Memory B cell (primary cell): ENCODE results near the gene POLR1B.
"Not testable (repeated sequence)": the region's sequence is repeated elsewhere in the genome, so short reads cannot be mapped to it uniquely, and the experiment has no call there.

Experiments
- ATAC-seq: fragments of 150-1000 bp; cut with Tn5 transposase; 2 replicates; pipeline ENCODE4 v1.10.0; 2021; ENCODE audit warnings: low read depth, mild to moderate bottlenecking, moderate library complexity
- DNase-seq, 2 donors: peaks; one replicate each; pipeline ENCODE4 v3.0.0; 2022; ENCODE audit warnings: low spot score in 2 of 2
- H3K27ac Mint-ChIP-seq: one replicate; pipeline ENCODE4 v1.8.0; 2022; ENCODE audit warnings: mild to moderate bottlenecking, moderate library complexity, mixed read lengths
- H3K27me3 Mint-ChIP-seq: one replicate; pipeline ENCODE4 v1.8.0; 2022; ENCODE audit warnings: mixed read lengths
- H3K36me3 Mint-ChIP-seq: one replicate; pipeline ENCODE4 v1.8.0; 2022; ENCODE audit warnings: mild to moderate bottlenecking, mixed read lengths
- H3K4me1 Mint-ChIP-seq: one replicate; pipeline ENCODE4 v1.8.0; 2022; ENCODE audit warnings: mixed read lengths
- H3K4me3 Mint-ChIP-seq: one replicate; pipeline ENCODE4 v1.8.0; 2022; ENCODE audit warnings: mild to moderate bottlenecking, moderate library complexity, mixed read lengths
- H3K9me3 Mint-ChIP-seq: one replicate; pipeline ENCODE4 v1.8.0; 2022; ENCODE audit warnings: mixed read lengths

Gene POLR1B

DNA sequence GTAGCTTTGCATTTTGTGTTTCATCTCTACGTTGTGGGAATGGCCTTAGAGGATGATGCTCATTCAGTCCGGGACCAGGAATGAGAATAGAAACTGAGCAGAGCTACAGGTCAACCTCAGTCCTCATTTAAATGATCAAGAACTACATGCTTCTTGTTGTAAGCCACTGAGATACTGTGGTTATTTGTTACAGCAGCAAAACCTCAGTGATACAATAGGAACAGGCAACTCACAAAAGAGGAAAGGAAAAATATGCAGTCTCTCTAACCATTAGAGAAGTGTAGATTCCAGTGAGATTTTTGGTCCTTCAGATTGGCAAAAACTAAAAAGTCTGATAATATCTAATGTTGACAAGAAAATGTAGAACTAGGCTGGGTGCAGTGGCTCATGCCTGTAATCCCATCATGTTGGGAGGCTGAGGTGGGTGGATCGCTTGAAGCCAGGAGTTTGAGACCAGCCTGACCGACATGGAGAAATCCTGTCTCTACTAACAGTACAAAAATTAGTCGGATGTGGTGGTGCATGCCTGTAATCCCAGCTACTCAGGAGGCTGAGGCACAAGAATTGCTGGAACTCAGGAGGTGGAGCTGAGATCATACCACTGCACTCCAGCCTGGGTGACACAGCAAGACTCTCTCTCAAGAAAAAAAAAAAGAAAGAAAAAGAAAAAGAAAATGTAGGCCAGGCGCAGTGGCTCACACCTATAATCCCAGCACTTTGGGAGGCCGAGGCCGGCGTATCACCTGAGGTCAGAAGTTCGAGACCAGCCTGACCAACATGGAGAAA is 55.5 kb downstream of the POLR1B start:
- Mint-ChIP-seq H3K27ac (no peak overlapping the region), H3K4me3 (no peak overlapping the region), H3K9me3 (no peaks in the 10 kb centered on the region), H3K27me3 (no peaks in the 10 kb centered on the region), H3K4me1 (peaks cover 4% of the 10 kb centered on the region), H3K36me3 (peaks cover 4% of the 10 kb centered on the region)
- ATAC-seq (no peak), DNase-seq (no peak)

DNA sequence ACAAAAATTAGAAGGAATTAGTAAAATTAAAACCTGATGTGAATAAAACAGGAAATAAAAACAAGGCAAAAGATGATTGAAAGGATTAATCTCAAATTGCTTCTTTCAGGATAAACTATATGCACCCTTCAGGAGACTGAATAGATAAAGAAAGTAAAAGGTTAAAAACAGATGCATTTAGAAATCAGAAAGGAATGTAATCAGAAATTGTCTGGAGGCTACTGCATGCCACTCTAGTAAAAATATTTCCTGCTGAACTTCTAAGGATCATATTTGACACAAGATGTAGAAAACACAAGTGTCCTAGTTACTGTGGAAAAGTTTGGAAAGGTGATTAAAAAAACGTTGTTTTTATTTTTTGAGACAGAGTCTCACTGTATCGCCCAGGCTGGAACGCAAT is 58.4 kb downstream of the POLR1B start:
- H3K9me3 Mint-ChIP-seq, result no peaks in the 10 kb centered on the region
- peaks cover 4% of the 10 kb centered on the region for H3K4me1 Mint-ChIP-seq
- H3K27ac Mint-ChIP-seq, result no peak overlapping the region
- no peak for DNase-seq
- H3K27me3 Mint-ChIP-seq, result no peaks in the 10 kb centered on the region
- H3K4me3 Mint-ChIP-seq, result no peak overlapping the region
- H3K36me3 Mint-ChIP-seq, result no peaks in the 10 kb centered on the region
- no peak for ATAC-seq

DNA sequence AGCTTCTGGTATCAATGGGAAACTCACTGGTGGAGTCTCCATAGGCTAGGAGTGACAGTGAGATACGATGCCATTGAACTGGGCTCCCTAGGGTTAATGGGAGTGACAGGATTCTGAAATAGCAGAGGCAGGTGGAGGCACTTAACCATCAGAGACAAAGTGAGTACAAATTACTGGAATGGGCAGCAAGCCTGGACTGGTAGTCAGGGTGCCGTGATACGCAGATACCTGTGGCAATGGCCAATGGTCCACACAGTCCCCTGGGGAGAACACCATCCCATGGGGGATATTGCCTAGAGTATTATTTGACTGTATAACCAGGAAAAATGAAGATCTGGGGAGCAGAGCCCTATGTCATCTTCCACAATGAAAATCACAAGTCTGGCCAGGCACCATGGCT is 59.5 kb downstream of the POLR1B start:
- DNase-seq, result no peak
- ATAC-seq, result no peak
- H3K4me3 Mint-ChIP-seq, result no peak overlapping the region
- no peaks in the 10 kb centered on the region for H3K36me3 Mint-ChIP-seq
- H3K9me3 Mint-ChIP-seq, result no peaks in the 10 kb centered on the region
- no peak overlapping the region for H3K27ac Mint-ChIP-seq
- no peaks in the 10 kb centered on the region for H3K27me3 Mint-ChIP-seq
- H3K4me1 Mint-ChIP-seq, result peaks cover 4% of the 10 kb centered on the region

DNA sequence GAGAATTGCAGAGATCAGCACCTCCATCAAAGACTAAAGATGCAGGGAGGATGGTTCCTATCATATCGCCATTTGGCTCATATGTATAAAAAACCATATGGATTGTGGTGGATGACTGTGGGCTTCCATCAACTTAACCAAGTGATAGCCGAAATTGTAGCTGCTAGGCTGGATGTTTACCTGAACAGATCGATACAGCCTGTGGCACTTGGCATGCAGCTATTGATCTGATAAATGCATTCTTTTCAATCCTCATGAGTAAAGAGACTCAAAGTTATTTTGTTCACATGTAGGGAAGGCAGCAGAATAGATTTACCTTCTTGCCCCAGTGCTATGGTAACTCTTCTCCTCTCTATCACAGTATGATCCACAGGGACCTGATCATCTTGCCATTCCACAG is 60.7 kb downstream of the POLR1B start:
- Mint-ChIP-seq H3K36me3 (no peaks in the 10 kb centered on the region), H3K4me1 (peaks cover 4% of the 10 kb centered on the region), H3K9me3 (no peaks in the 10 kb centered on the region), H3K4me3 (no peak overlapping the region), H3K27me3 (no peaks in the 10 kb centered on the region), H3K27ac (no peak overlapping the region)
- ATAC-seq, result no peak
- no peak for DNase-seq

DNA sequence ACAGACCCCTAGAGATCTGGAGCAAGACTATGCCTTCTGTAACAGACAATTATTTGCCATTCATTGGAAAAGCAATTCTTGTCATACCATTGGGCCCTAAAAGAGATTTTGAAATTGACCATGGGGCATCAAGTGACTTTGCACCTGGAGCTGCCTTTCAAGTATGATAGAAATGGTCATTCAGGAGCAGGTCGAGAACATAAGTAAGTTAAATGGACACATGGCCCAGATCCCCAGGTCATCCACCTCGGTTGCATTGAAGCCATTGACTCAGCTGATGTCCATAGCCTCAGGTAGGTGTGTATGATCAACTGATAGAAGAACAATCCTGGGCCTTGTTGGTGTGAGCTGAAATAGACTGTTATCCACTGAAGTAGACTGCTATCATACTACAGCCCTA is 61.5 kb downstream of the POLR1B start:
- Mint-ChIP-seq H3K4me3 (no peak overlapping the region), H3K27ac (no peak overlapping the region)
- no peak for DNase-seq

DNA sequence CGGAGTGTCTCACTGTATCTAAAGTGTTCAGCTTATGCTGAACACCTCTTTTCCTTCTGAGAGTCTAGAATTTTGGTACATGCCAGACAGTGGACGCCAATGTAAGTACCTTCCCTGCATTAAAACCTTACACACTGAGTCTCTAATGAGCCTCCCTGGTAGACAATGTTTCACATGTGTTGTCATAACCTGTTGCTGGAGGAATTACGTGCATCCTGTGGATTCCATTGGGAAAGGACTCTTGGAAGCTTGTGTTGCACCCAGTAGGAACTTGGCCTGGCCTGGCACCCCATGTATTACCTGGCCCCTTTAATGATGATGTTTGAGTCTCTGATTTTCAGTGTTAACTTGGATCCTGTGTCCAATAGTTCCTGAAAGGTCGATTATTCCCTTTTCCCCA is 62.7 kb downstream of the POLR1B start:
- Mint-ChIP-seq H3K4me3 (no peak overlapping the region), H3K9me3 (peaks cover 3% of the 10 kb centered on the region), H3K36me3 (peaks cover 2% of the 10 kb centered on the region), H3K4me1 (peaks cover 2% of the 10 kb centered on the region), H3K27me3 (no peaks in the 10 kb centered on the region), H3K27ac (no peak overlapping the region)
- no peak for DNase-seq
- ATAC-seq, result no peak

More for the DNA sequence above, 61.5 kb downstream of the POLR1B start:
- Mint-ChIP-seq H3K4me1 (peaks cover 4% of the 10 kb centered on the region), H3K27me3 (no peaks in the 10 kb centered on the region), H3K36me3 (no peaks in the 10 kb centered on the region), H3K9me3 (no peaks in the 10 kb centered on the region)
- no peak for ATAC-seq

DNA sequence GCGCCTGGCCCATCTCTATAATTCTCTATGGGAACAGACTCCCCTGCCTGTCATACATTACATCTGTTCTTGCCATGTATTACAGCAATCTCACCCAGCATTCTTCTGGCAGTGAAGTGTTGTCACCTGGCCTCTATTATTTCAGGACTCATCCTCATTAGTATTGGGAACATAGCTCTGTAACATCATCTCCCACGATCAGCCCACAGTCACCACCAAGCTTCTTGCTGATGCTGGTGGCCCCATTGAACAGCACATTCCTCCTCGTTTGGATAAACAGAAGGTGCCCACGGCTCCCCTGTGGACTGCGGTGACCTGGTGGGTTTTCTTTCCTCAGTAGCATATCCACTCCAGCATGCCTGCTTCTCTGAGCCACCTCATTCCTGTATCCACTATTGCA is 63.7 kb downstream of the POLR1B start:
- no peaks in the 10 kb centered on the region for H3K4me1 Mint-ChIP-seq
- H3K4me3 Mint-ChIP-seq, result no peak overlapping the region

DNA sequence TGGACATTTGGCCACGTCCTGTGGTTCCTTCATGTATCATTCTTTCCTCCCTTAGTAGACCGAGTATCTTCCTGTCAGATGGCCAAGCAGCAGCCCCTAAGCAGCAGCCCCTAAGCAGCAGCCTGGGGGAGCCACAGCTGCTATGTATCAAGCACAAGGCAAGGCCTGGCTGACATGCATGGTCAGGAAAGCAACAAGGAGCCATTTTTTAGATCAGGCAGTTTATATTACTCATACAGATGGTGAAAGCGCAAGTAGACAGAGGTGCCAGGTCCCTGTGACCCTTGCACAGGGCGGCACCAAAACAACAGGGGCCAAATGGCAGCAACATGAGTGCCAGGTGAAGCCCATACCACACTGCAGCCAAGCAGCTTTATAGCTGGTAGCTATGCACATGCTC is 64.3 kb downstream of the POLR1B start:
- no peak overlapping the region for H3K27ac Mint-ChIP-seq
- H3K9me3 Mint-ChIP-seq, result peaks cover 3% of the 10 kb centered on the region
- H3K27me3 Mint-ChIP-seq, result no peaks in the 10 kb centered on the region
- no peak for DNase-seq
- H3K36me3 Mint-ChIP-seq, result peaks cover 2% of the 10 kb centered on the region
- H3K4me3 Mint-ChIP-seq, result no peak overlapping the region
- no peaks in the 10 kb centered on the region for H3K4me1 Mint-ChIP-seq
- ATAC-seq, result no peak

More for the DNA sequence above, 63.7 kb downstream of the POLR1B start:
- Mint-ChIP-seq H3K27me3 (no peaks in the 10 kb centered on the region), H3K36me3 (peaks cover 2% of the 10 kb centered on the region), H3K9me3 (peaks cover 3% of the 10 kb centered on the region), H3K27ac (no peak overlapping the region)
- ATAC-seq, result no peak
- no peak for DNase-seq

DNA sequence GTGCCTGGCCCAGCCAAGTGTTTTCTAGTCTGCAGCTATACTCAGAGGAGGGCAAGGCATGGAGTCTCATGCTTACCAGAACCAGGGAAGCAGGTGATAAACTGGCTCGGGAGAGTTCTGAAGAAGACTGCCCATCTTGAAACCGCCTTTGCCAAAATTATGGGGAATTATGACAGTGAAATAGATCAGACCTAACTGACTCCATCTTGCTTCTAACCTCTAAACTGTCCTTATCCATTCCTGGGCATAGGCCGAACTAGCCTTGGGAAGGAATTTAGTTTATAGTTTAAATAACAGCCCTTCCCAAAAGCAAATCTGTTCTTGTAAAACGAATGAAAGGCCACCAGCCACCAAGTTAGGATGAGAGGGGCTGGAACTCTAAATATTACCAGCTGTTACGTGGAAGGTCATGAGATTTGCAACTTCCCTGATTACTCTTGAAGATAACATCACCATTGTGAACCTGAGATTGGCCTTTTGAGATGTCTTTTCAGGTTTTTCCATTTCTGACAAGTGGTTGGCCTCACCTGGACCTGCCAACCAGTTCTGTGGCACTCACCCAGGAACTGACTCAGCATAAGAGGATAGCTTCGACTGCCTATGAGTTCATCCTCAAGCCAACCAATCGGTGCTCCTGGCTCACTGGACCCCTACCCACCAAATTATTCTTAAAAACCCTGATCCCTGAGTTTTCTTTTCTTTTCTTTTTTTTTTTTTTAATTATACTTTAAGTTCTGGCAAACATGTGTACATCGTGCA is 65.6 kb downstream of the POLR1B start:
- no peak overlapping the region for H3K4me3 Mint-ChIP-seq
- H3K27ac Mint-ChIP-seq, result no peak overlapping the region
- no peaks in the 10 kb centered on the region for H3K4me1 Mint-ChIP-seq
- peaks cover 2% of the 10 kb centered on the region for H3K36me3 Mint-ChIP-seq
- no peak for ATAC-seq
- no peak for DNase-seq
- peaks cover 3% of the 10 kb centered on the region for H3K9me3 Mint-ChIP-seq
- no peaks in the 10 kb centered on the region for H3K27me3 Mint-ChIP-seq

DNA sequence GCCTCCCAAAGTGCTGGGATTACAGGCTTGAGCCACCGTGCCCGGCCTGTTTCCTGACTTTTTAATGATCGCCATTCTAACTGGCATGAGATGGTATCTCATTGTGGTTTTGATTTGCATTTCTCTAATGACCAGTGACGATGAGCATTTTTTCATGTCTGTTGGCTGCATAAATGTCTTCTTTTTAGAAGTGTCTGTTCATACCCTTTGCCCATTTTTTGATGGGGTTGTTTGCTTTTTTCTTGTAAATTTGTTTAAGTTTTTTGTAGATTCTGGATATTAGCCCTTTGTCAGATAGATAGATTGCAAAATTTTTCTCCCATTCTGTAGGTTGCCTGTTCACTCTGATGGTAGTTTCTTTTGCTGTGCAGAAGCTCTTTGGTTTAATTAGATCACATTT is 67.1 kb downstream of the POLR1B start:
- H3K9me3 Mint-ChIP-seq, result not testable (repeated sequence)

DNA sequence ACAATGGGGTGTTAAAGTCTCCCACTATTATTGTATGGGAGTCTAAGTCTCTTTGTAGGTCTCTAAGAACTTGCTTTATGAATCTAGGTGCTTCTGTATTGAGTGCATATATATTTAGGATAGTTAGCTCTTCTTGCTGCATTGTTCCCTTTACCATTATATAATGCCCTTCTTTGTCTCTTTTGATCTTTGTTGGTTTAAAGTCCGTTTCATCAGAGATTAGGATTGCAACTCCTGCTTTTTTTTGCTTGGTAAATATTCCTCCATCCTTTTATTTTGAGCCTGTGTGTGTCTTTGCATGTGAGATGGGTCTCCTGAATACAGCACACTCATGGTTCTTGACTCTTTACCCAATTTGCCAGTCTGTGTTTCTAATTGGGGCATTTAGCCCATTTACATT is 70.0 kb downstream of the POLR1B start:
- DNase-seq, H3K27ac Mint-ChIP-seq, H3K36me3 Mint-ChIP-seq, H3K4me3 Mint-ChIP-seq, H3K9me3 Mint-ChIP-seq, ATAC-seq, H3K27me3 Mint-ChIP-seq, H3K4me1 Mint-ChIP-seq: not testable (repeated sequence)

More for the DNA sequence above, 67.1 kb downstream of the POLR1B start:
- not testable (repeated sequence) for H3K4me3 Mint-ChIP-seq, H3K36me3 Mint-ChIP-seq, H3K27me3 Mint-ChIP-seq, DNase-seq, ATAC-seq, H3K27ac Mint-ChIP-seq, H3K4me1 Mint-ChIP-seq

DNA sequence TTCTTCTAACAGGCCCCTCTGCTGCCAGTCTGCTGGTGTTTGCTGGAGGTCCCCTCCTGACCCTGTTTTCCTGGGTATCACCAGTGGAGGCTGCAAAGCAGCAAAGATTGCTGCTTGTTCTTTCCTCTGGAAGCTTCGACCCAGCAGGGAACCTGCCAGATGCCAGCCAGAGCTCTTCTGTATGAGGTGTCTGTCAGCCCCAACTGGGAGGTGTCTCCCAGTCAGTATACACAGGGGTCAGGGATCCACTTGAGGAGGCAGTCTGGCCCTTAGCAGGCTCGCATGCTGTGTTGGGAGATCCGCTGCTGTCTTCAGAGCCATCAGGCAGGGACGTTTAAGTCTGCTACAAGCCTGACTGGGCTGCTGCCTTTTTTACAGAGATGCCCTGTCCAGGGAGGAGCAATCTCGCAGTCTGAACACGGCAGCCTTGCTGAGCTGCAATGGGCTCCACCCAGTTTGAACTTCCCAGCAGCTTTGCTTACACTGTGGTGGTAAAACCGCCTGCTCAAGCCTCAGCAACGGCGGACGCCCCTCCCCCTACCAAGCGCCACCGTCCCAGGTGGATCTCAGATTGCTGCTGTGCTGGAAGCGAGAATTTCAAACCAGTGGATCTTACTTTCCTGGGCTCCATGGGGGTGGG is 72.1 kb downstream of the POLR1B start:
- no peak for DNase-seq
- peaks cover 3% of the 10 kb centered on the region for H3K9me3 Mint-ChIP-seq
- H3K27ac Mint-ChIP-seq, result no peak overlapping the region
- no peak for ATAC-seq
- H3K4me3 Mint-ChIP-seq, result no peak overlapping the region
- peaks cover 3% of the 10 kb centered on the region for H3K27me3 Mint-ChIP-seq
- no peaks in the 10 kb centered on the region for H3K4me1 Mint-ChIP-seq
- peaks cover 4% of the 10 kb centered on the region for H3K36me3 Mint-ChIP-seq

DNA sequence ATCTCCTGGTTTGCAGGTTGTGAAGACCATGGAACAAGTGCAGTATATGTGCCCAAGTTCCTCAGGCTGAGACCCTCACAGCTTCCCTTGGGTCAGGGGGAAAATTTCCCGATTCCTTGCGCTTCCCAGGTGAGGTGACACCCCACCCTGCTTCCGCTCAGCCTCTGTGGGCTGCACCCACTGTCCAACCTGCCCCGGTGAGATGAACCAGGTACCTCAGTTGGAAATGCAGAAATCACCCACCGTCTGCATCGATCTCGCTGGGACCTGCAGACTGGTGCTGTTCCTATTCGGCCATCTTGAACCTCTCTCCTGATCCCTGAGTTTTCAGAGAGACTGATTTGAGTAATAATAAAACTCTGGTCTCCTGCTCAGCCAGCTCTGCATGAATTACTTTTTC is 72.8 kb downstream of the POLR1B start:
- DNase-seq (no peak), ATAC-seq (no peak)
- H3K27me3 Mint-ChIP-seq, result peaks cover 3% of the 10 kb centered on the region
- no peak overlapping the region for H3K27ac Mint-ChIP-seq
- H3K4me3 Mint-ChIP-seq, result no peak overlapping the region
- no peaks in the 10 kb centered on the region for H3K4me1 Mint-ChIP-seq
- H3K36me3 Mint-ChIP-seq, result peaks cover 2% of the 10 kb centered on the region
- H3K9me3 Mint-ChIP-seq, result no peaks in the 10 kb centered on the region

DNA sequence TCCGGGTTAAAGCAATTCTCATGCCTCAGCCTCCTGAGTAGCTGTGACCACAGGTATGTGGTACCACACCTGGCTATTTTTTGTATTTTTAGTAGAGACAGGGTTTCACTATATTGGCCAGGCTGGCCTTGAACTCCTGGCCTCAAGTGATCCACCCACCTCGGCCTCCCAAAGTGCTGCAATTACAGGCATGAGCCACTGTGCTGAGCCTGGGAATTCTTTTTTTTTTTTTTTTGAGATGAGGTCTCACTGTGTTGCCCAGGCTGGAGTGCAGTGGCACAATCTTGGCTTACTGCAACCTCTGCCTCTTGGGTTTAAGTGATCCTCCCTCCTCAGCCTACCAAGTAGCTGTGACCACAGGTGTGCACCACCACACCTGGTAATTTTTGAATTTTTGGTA is 73.5 kb downstream of the POLR1B start:
- DNase-seq, H3K27me3 Mint-ChIP-seq, H3K4me1 Mint-ChIP-seq, H3K9me3 Mint-ChIP-seq, H3K4me3 Mint-ChIP-seq, H3K36me3 Mint-ChIP-seq, ATAC-seq, H3K27ac Mint-ChIP-seq: not testable (repeated sequence)
